KMS-11 (cell line): Measurements from ENCODE around the gene TSC22D2.

ENCODE experiments used
- H2AFZ ChIP-seq: fragments of 200-600 bp; sonication (generic); 2 replicates; pipeline ENCODE4 v1.6.1; 2016; ENCODE audit warnings: antibody characterized with exemption, mixed run types, low read depth
- H3K27ac ChIP-seq: fragments of 200-600 bp; sonication (generic); 2 replicates; pipeline ENCODE4 v1.6.1; 2016; ENCODE audit warnings: mild to moderate bottlenecking, mixed run types
- H3K27me3 ChIP-seq: fragments of 200-600 bp; sonication (generic); 2 replicates; pipeline ENCODE4 v1.6.1; 2017; ENCODE audit warnings: mild to moderate bottlenecking, low read depth, mixed run types, moderate library complexity; ENCODE audit not compliant: insufficient read depth
- H3K36me3 ChIP-seq: fragments of 200-600 bp; sonication (generic); 2 replicates; pipeline ENCODE4 v1.6.1; 2017; ENCODE audit warnings: mild to moderate bottlenecking, mixed run types; ENCODE audit not compliant: insufficient read depth
- H3K4me1 ChIP-seq: fragments of 200-600 bp; sonication (generic); 2 replicates; pipeline ENCODE4 v1.6.1; 2016; ENCODE audit warnings: mild to moderate bottlenecking, low read depth, mixed run types; ENCODE audit not compliant: poor library complexity, severe bottlenecking
- H3K4me2 ChIP-seq: fragments of 200-600 bp; sonication (generic); 2 replicates; pipeline ENCODE4 v1.7.0; 2016; ENCODE audit warnings: mild to moderate bottlenecking, mixed run types
- H3K4me3 ChIP-seq: fragments of 200-600 bp; sonication (generic); IDR thresholded peaks from 2 replicates; pipeline ENCODE4 v1.6.1; 2017; ENCODE audit warnings: low read depth, low read length, mixed read lengths; ENCODE audit not compliant: insufficient read depth
- H3K79me2 ChIP-seq: fragments of 200-600 bp; sonication (generic); 2 replicates; pipeline ENCODE4 v1.6.1; 2016; ENCODE audit warnings: low read depth, mixed run types; ENCODE audit not compliant: insufficient read depth
- H3K9ac ChIP-seq: fragments of 200-600 bp; sonication (generic); 2 replicates; pipeline ENCODE4 v1.6.1; 2016; ENCODE audit warnings: mild to moderate bottlenecking, mixed run types
- H4K20me1 ChIP-seq: fragments of 200-600 bp; sonication (generic); 2 replicates; pipeline ENCODE4 v1.6.1; 2016; ENCODE audit warnings: mild to moderate bottlenecking, mixed run types; ENCODE audit not compliant: insufficient read depth
- TF ChIP-seq, protein P1 (sequence below): fragments of 200-600 bp; sonication (generic); conservative IDR thresholded peaks from 2 replicates; pipeline ENCODE4 v1.6.1; 2017; ENCODE audit warnings: low read depth, mild to moderate bottlenecking, antibody characterized with exemption, low read length, moderate library complexity, mixed read lengths

Gene TSC22D2

DNA sequence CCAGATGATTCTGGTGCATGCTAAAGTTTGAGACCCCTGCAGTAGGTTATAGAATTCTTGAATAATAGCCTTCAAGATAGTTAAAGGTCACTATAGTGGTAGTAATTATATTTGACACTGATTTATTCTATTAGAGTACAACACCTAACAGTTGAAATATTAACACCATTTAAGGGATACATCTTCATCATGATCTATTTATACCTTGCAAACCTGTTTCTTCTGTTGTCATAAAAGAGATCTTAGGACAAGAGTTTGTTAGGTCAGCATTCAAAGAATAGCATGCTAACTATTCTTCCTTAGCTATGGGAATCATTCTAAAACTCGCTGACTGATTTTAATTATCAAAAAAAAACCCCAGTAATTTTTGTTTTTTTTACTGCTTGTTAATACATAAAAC, 46.5 kb downstream of the TSC22D2 start:
- Histone ChIP-seq H3K79me2 (peaks cover 27% of the 10 kb centered on the region; the same call in 1 of the 2 replicates), H3K4me3 (no peak overlapping the region), H3K27me3 (no peaks in the 10 kb centered on the region), H2AFZ (no peak overlapping the region), H3K36me3 (no peaks in the 10 kb centered on the region), H3K9ac (no peak overlapping the region), H3K4me2 (no peak overlapping the region), H3K4me1 (no peaks in the 10 kb centered on the region), H3K27ac (no peak overlapping the region), H4K20me1 (0 out of 2 replicates have a peak, but pooled peaks cover 5% of the 10 kb centered on the region)
- TF ChIP-seq, protein P1, sequence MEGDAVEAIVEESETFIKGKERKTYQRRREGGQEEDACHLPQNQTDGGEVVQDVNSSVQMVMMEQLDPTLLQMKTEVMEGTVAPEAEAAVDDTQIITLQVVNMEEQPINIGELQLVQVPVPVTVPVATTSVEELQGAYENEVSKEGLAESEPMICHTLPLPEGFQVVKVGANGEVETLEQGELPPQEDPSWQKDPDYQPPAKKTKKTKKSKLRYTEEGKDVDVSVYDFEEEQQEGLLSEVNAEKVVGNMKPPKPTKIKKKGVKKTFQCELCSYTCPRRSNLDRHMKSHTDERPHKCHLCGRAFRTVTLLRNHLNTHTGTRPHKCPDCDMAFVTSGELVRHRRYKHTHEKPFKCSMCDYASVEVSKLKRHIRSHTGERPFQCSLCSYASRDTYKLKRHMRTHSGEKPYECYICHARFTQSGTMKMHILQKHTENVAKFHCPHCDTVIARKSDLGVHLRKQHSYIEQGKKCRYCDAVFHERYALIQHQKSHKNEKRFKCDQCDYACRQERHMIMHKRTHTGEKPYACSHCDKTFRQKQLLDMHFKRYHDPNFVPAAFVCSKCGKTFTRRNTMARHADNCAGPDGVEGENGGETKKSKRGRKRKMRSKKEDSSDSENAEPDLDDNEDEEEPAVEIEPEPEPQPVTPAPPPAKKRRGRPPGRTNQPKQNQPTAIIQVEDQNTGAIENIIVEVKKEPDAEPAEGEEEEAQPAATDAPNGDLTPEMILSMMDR, result no peak

GRCh38 chr3:150455341-150455740, 47.2 kb downstream of the TSC22D2 start:
- Histone ChIP-seq H3K36me3 (no peaks in the 10 kb centered on the region), H3K27ac (no peak overlapping the region), H2AFZ (no peak overlapping the region), H3K4me2 (no peak overlapping the region), H3K79me2 (peaks cover 26% of the 10 kb centered on the region; the same call in 1 of the 2 replicates), H3K9ac (no peak overlapping the region), H3K4me3 (no peak overlapping the region), H3K4me1 (no peaks in the 10 kb centered on the region), H4K20me1 (0 out of 2 replicates have a peak, but pooled peaks cover 5% of the 10 kb centered on the region), H3K27me3 (no peaks in the 10 kb centered on the region)
- TF ChIP-seq, protein P1, result no peak

GRCh38 chr3:150458001-150458400, 49.9 kb downstream of the TSC22D2 start:
- H3K79me2 ChIP-seq, result peaks cover 14% of the 10 kb centered on the region; the same call in 1 of the 2 replicates
- no peak overlapping the region for H2AFZ ChIP-seq
- TF ChIP-seq, protein P1, result no peak
- no peaks in the 10 kb centered on the region for H3K36me3 ChIP-seq
- no peak overlapping the region for H3K9ac ChIP-seq
- H3K4me3 ChIP-seq, result no peak overlapping the region
- H3K27me3 ChIP-seq, result no peaks in the 10 kb centered on the region
- H3K4me2 ChIP-seq, result no peak overlapping the region
- 0 out of 2 replicates have a peak, but pooled peaks cover 5% of the 10 kb centered on the region for H4K20me1 ChIP-seq
- no peak overlapping the region for H3K27ac ChIP-seq
- H3K4me1 ChIP-seq, result no peaks in the 10 kb centered on the region

DNA sequence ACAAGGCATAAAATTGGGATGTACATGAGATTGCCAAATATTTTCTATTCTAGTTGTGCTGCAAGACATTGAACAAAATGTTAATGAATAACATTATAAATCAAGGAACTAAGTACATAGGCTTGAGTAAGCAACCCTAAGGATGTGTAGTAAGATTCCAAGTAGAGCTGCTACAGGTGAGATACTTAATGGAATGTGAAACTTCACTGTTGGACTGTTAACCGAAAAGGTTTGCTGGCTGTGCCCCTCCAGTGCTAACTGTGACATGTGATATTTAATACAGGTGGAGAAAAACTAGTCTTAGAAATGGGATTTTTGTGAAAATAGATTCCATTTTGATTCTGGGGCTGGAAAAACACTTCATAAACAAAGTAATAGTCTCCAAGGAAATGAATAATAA, 52.4 kb downstream of the TSC22D2 start:
- Histone ChIP-seq H3K4me3 (no peak overlapping the region), H3K9ac (no peak overlapping the region), H3K27ac (no peak overlapping the region), H3K36me3 (no peaks in the 10 kb centered on the region), H3K4me1 (no peaks in the 10 kb centered on the region), H4K20me1 (no peaks in the 10 kb centered on the region), H3K79me2 (no peaks in the 10 kb centered on the region; the same call in 1 of the 2 replicates), H3K27me3 (no peaks in the 10 kb centered on the region), H2AFZ (no peak overlapping the region), H3K4me2 (no peak overlapping the region)
- TF ChIP-seq, protein P1, result no peak
